SK-N-SH (cell line): ENCODE measurements around the gene CD200R1. TPM values are rescaled to one million over a fixed set of nuclear protein-coding genes. Genes with fewer than 3 reads are reported as not detected.

Experiments used
- CTCF ChIA-PET: fragments of 300-600, 350-600 bp; formaldehyde crosslinking; extraction: SDS; loops from one replicate; lab custom pipeline; 2021; lab: Yijun Ruan, JAX
- POLR2A ChIA-PET: fragments of 350-600 bp; sonication (Branson Sonifier 250); formaldehyde crosslinking; extraction: SDS; loops from one replicate; lab custom pipeline; 2020; ENCODE audit warnings: antibody characterized with exemption, inconsistent platforms; lab: Yijun Ruan, JAX
- DNase-seq: peaks from one replicate; pipeline ENCODE4 v3.0.0; 2012
- H2AFZ ChIP-seq: fragments of 200-600 bp; sonication (generic); 2 replicates; pipeline ENCODE4 v1.8.1; 2016; ENCODE audit warnings: antibody characterized with exemption, mild to moderate bottlenecking, low read depth
- H3F3A ChIP-seq: fragments of 200-600 bp; sonication (generic); replicated peaks from 2 replicates; pipeline ENCODE3; 2016; ENCODE audit warnings: antibody characterized with exemption, mild to moderate bottlenecking; ENCODE audit not compliant: insufficient read depth
- H3K27ac ChIP-seq, 2 experiments: fragments of 200-500 bp in 1 of 2; fragments of 200-600 bp in 1 of 2; sonication (Bioruptor generic) in 1 of 2; sonication (generic), shearing (Covaris generic) in 1 of 2; 2 replicates each; pipeline versions ENCODE4 v1.5.1 to v1.6.1; 2014 to 2016; ENCODE audit warnings: low read depth in 2 of 2, inconsistent platforms in 1 of 2, low read length in 1 of 2, mild to moderate bottlenecking in 1 of 2, mixed read lengths in 1 of 2
- H3K27me3 ChIP-seq: fragments of 200-600 bp; sonication (generic), shearing (Covaris generic); 2 replicates; pipeline ENCODE4 v1.6.1; 2016; ENCODE audit warnings: mixed run types; ENCODE audit not compliant: insufficient read depth
- H3K36me3 ChIP-seq, 2 experiments: fragments of 200-500 bp in 1 of 2; fragments of 200-600 bp in 1 of 2; sonication (Bioruptor generic) in 1 of 2; sonication (generic) in 1 of 2; replicated peaks in 1 of 2; 2 replicates each; pipeline versions ENCODE3 to v1.5.1; 2014 to 2016; ENCODE audit warnings: low read length in 1 of 2, mild to moderate bottlenecking in 1 of 2; ENCODE audit not compliant: insufficient read depth in 2 of 2, control insufficient read depth in 1 of 2
- H3K4me1 ChIP-seq, 2 experiments: fragments of 200-500 bp in 1 of 2; fragments of 200-600 bp in 1 of 2; sonication (Bioruptor generic) in 1 of 2; sonication (generic), shearing (Covaris generic) in 1 of 2; 2 replicates each; pipeline versions ENCODE4 v1.5.1 to v1.6.1; 2014 to 2016; ENCODE audit warnings: low read depth in 1 of 2, low read length in 1 of 2, mixed run types in 1 of 2; ENCODE audit not compliant: insufficient read depth in 2 of 2, control insufficient read depth in 1 of 2
- H3K4me2 ChIP-seq: fragments of 200-600 bp; sonication (generic), shearing (Covaris generic); 2 replicates; pipeline ENCODE4 v1.6.1; 2017; ENCODE audit warnings: mixed run types
- H3K4me3 ChIP-seq, 2 experiments: fragments of 200-500 bp in 1 of 2; fragments of 200-600 bp in 1 of 2; sonication (Bioruptor generic) in 1 of 2; sonication (generic), shearing (Covaris generic) in 1 of 2; 2 replicates each; pipeline versions ENCODE4 v1.5.1 to v1.8.1; 2014 to 2016; ENCODE audit warnings: low read depth in 2 of 2, inconsistent platforms in 1 of 2, low read length in 1 of 2, mild to moderate bottlenecking in 1 of 2, mixed read lengths in 1 of 2, moderate library complexity in 1 of 2
- H3K79me2 ChIP-seq: fragments of 200-600 bp; sonication (generic); 2 replicates; pipeline ENCODE4 v1.8.1; 2017; ENCODE audit warnings: mild to moderate bottlenecking; ENCODE audit not compliant: insufficient read depth
- H3K9ac ChIP-seq: fragments of 200-600 bp; sonication (generic); 2 replicates; pipeline ENCODE4 v1.6.1; 2017; ENCODE audit warnings: mixed run types
- H3K9me2 ChIP-seq: fragments of 200-600 bp; sonication (generic); 2 replicates; pipeline ENCODE4 v1.6.1; 2017; ENCODE audit warnings: mixed run types
- H3K9me3 ChIP-seq: fragments of 200-600 bp; sonication (generic); 2 replicates; pipeline ENCODE4 v1.6.1; 2017; ENCODE audit warnings: mixed run types, mild to moderate bottlenecking, moderate library complexity
- H4K20me1 ChIP-seq: fragments of 200-600 bp; sonication (generic); 2 replicates; pipeline ENCODE4 v1.6.1; 2017; ENCODE audit warnings: mild to moderate bottlenecking, mixed run types; ENCODE audit not compliant: insufficient read depth
- ELF1 ChIP-seq: IDR thresholded peaks from 2 replicates; pipeline ENCODE4 v1.4.0; 2012
- FOXM1 ChIP-seq: IDR thresholded peaks from 2 replicates; pipeline ENCODE4 v1.4.0; 2012; ENCODE audit warnings: low read depth, mild to moderate bottlenecking
- GATA2 ChIP-seq: sonication (generic); formaldehyde crosslinking; IDR thresholded peaks from 2 replicates; pipeline ENCODE4 v1.5.0; 2020; ENCODE audit warnings: mild to moderate bottlenecking, missing genetic modification reagents
- NFIC ChIP-seq: IDR thresholded peaks from 2 replicates; pipeline ENCODE4 v1.4.0; 2012; ENCODE audit warnings: borderline replicate concordance
- POLR2AphosphoS5 ChIP-seq: IDR thresholded peaks from 2 replicates; pipeline ENCODE4 v1.6.1; 2012; ENCODE audit warnings: low read depth, low read length
- RAD21 ChIP-seq: IDR thresholded peaks from 2 replicates; pipeline ENCODE4 v1.6.1; 2012; ENCODE audit warnings: mild to moderate bottlenecking, low read length
- RFX5 ChIP-seq: IDR thresholded peaks from 2 replicates; pipeline ENCODE4 v1.6.1; 2012; ENCODE audit warnings: mild to moderate bottlenecking, improper control_type of control experiment, low read length
- SMC3 ChIP-seq: IDR thresholded peaks from 2 replicates; pipeline ENCODE4 v1.6.1; 2012; ENCODE audit warnings: low read depth, low read length, improper control_type of control experiment
- TAF1 ChIP-seq: IDR thresholded peaks from 2 replicates; pipeline ENCODE4 v1.6.1; 2012; ENCODE audit warnings: low read depth, mild to moderate bottlenecking, low read length, moderate library complexity, borderline replicate concordance
- TEAD4 ChIP-seq: IDR thresholded peaks from 2 replicates; pipeline ENCODE4 v1.4.0; 2012; ENCODE audit warnings: mild to moderate bottlenecking, borderline replicate concordance; ENCODE audit not compliant: insufficient read depth
- YY1 ChIP-seq: IDR thresholded peaks from 2 replicates; pipeline ENCODE4 v1.4.0; 2012; ENCODE audit warnings: low read depth, mild to moderate bottlenecking
- WGBS: methylation state at CpG from one replicate; pipeline ENCODE4 v1.1.6; 2017; ENCODE audit warnings: low lambda C conversion rate; 5-methylcytosine and 5-hydroxymethylcytosine counted together
- polyA plus RNA-seq, 3 experiments: library from polyadenylated mRNA; depleted of rRNA; stranded (reverse); fragments of >200 nt; gene quantifications; 2 replicates each; pipeline ENCODE4 v1.2.3, GENCODE V29; 2012
- TF ChIP-seq, protein P1 (sequence below): IDR thresholded peaks from 2 replicates; pipeline ENCODE4 v1.4.0; 2012; ENCODE audit warnings: low read depth, borderline replicate concordance
- TF ChIP-seq, protein P2 (sequence below): fragments of 150-350 bp; IDR thresholded peaks from 2 replicates; pipeline ENCODE4 v1.6.1; 2017; ENCODE audit warnings: antibody characterized with exemption, low read length, low read depth, borderline replicate concordance
- TF ChIP-seq, protein P3 (sequence below): fragments of 200-600 bp; sonication (generic); IDR thresholded peaks from 2 replicates; pipeline ENCODE4 v1.6.1; 2017; ENCODE audit warnings: antibody characterized with exemption, mild to moderate bottlenecking, moderate library complexity
- TF ChIP-seq, protein P4 (sequence below): IDR thresholded peaks from 2 replicates; pipeline ENCODE4 v1.6.1; 2012; ENCODE audit warnings: mild to moderate bottlenecking, low read depth, low read length, moderate library complexity
- TF ChIP-seq, protein P5 (sequence below): fragments of 150-350 bp; IDR thresholded peaks from 2 replicates; pipeline ENCODE4 v1.6.1; 2016; ENCODE audit warnings: mild to moderate bottlenecking, low read depth, low read length
- TF ChIP-seq, protein P6 (sequence below): IDR thresholded peaks from 2 replicates; pipeline ENCODE4; 2012
- TF ChIP-seq, protein P7 (sequence below): IDR thresholded peaks from 2 replicates; pipeline ENCODE4 v1.4.0; 2012; ENCODE audit warnings: low read depth
- TF ChIP-seq, protein P8 (sequence below): IDR thresholded peaks from 2 replicates; pipeline ENCODE4 v1.4.0; 2012; ENCODE audit warnings: low read depth, borderline replicate concordance

Gene CD200R1
- polyA plus RNA-seq, 1 of the 3 experiments (the other 2 are of a cell fraction) = 0.02 TPM

DNA sequence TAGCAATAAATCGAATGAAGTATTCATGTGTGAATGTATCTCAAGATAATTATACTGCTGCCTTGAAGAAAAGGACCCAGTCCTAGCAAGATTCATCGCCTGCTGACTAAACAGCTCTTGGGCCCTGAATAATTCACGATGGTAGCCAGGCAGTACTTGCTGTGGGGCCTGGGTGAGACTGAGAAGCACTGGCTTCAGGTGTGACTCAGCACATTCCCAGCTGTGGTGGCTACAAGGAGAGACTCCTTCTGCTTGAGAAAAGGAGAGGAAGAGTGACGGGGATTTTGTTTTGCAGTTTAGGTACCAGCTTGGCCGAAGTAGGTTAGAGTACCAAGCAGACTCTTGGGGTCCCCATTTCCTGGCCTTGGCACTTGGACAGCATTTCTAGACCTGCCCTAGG lies 80.6 kb downstream of the CD200R1 start:
- WGBS = 69% methylated on average over 4 of the region's 5 CpGs
- no peak overlapping the region for H3K4me2 ChIP-seq
- no peak overlapping the region for H2AFZ ChIP-seq
- no peaks in the 10 kb centered on the region for H3K9me3 ChIP-seq
- H3K79me2 ChIP-seq = no peaks in the 10 kb centered on the region
- CTCF ChIA-PET = no interaction called here
- POLR2A ChIA-PET = no interaction called here
- H3K9me2 ChIP-seq = 0 out of 2 replicates have a peak, but pooled peaks cover 2% of the 10 kb centered on the region
- no peaks in the 10 kb centered on the region for H3K4me1 ChIP-seq
- TF ChIP-seq ELF1 (no peak), GATA2 (no peak), NFIC (no peak), TAF1 (no peak), SMC3 (no peak), RFX5 (no peak), POLR2AphosphoS5 (no peak), RAD21 (no peak), FOXM1 (no peak), TEAD4 (no peak), YY1 (no peak)
- TF ChIP-seq, protein P1, sequence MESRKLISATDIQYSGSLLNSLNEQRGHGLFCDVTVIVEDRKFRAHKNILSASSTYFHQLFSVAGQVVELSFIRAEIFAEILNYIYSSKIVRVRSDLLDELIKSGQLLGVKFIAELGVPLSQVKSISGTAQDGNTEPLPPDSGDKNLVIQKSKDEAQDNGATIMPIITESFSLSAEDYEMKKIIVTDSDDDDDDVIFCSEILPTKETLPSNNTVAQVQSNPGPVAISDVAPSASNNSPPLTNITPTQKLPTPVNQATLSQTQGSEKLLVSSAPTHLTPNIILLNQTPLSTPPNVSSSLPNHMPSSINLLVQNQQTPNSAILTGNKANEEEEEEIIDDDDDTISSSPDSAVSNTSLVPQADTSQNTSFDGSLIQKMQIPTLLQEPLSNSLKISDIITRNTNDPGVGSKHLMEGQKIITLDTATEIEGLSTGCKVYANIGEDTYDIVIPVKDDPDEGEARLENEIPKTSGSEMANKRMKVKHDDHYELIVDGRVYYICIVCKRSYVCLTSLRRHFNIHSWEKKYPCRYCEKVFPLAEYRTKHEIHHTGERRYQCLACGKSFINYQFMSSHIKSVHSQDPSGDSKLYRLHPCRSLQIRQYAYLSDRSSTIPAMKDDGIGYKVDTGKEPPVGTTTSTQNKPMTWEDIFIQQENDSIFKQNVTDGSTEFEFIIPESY = no peak
- TF ChIP-seq, protein P2, sequence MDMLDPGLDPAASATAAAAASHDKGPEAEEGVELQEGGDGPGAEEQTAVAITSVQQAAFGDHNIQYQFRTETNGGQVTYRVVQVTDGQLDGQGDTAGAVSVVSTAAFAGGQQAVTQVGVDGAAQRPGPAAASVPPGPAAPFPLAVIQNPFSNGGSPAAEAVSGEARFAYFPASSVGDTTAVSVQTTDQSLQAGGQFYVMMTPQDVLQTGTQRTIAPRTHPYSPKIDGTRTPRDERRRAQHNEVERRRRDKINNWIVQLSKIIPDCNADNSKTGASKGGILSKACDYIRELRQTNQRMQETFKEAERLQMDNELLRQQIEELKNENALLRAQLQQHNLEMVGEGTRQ = no peak
- TF ChIP-seq, protein P3, sequence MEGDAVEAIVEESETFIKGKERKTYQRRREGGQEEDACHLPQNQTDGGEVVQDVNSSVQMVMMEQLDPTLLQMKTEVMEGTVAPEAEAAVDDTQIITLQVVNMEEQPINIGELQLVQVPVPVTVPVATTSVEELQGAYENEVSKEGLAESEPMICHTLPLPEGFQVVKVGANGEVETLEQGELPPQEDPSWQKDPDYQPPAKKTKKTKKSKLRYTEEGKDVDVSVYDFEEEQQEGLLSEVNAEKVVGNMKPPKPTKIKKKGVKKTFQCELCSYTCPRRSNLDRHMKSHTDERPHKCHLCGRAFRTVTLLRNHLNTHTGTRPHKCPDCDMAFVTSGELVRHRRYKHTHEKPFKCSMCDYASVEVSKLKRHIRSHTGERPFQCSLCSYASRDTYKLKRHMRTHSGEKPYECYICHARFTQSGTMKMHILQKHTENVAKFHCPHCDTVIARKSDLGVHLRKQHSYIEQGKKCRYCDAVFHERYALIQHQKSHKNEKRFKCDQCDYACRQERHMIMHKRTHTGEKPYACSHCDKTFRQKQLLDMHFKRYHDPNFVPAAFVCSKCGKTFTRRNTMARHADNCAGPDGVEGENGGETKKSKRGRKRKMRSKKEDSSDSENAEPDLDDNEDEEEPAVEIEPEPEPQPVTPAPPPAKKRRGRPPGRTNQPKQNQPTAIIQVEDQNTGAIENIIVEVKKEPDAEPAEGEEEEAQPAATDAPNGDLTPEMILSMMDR = no peak
- TF ChIP-seq, protein P4, sequence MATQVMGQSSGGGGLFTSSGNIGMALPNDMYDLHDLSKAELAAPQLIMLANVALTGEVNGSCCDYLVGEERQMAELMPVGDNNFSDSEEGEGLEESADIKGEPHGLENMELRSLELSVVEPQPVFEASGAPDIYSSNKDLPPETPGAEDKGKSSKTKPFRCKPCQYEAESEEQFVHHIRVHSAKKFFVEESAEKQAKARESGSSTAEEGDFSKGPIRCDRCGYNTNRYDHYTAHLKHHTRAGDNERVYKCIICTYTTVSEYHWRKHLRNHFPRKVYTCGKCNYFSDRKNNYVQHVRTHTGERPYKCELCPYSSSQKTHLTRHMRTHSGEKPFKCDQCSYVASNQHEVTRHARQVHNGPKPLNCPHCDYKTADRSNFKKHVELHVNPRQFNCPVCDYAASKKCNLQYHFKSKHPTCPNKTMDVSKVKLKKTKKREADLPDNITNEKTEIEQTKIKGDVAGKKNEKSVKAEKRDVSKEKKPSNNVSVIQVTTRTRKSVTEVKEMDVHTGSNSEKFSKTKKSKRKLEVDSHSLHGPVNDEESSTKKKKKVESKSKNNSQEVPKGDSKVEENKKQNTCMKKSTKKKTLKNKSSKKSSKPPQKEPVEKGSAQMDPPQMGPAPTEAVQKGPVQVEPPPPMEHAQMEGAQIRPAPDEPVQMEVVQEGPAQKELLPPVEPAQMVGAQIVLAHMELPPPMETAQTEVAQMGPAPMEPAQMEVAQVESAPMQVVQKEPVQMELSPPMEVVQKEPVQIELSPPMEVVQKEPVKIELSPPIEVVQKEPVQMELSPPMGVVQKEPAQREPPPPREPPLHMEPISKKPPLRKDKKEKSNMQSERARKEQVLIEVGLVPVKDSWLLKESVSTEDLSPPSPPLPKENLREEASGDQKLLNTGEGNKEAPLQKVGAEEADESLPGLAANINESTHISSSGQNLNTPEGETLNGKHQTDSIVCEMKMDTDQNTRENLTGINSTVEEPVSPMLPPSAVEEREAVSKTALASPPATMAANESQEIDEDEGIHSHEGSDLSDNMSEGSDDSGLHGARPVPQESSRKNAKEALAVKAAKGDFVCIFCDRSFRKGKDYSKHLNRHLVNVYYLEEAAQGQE = no peak
- TF ChIP-seq, protein P5, sequence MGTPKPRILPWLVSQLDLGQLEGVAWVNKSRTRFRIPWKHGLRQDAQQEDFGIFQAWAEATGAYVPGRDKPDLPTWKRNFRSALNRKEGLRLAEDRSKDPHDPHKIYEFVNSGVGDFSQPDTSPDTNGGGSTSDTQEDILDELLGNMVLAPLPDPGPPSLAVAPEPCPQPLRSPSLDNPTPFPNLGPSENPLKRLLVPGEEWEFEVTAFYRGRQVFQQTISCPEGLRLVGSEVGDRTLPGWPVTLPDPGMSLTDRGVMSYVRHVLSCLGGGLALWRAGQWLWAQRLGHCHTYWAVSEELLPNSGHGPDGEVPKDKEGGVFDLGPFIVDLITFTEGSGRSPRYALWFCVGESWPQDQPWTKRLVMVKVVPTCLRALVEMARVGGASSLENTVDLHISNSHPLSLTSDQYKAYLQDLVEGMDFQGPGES = no peak
- TF ChIP-seq, protein P6, sequence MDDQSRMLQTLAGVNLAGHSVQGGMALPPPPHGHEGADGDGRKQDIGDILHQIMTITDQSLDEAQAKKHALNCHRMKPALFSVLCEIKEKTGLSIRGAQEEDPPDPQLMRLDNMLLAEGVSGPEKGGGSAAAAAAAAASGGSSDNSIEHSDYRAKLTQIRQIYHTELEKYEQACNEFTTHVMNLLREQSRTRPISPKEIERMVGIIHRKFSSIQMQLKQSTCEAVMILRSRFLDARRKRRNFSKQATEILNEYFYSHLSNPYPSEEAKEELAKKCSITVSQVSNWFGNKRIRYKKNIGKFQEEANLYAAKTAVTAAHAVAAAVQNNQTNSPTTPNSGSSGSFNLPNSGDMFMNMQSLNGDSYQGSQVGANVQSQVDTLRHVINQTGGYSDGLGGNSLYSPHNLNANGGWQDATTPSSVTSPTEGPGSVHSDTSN = no peak
- TF ChIP-seq, protein P7, sequence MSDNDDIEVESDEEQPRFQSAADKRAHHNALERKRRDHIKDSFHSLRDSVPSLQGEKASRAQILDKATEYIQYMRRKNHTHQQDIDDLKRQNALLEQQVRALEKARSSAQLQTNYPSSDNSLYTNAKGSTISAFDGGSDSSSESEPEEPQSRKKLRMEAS = no peak
- TF ChIP-seq, protein P8, sequence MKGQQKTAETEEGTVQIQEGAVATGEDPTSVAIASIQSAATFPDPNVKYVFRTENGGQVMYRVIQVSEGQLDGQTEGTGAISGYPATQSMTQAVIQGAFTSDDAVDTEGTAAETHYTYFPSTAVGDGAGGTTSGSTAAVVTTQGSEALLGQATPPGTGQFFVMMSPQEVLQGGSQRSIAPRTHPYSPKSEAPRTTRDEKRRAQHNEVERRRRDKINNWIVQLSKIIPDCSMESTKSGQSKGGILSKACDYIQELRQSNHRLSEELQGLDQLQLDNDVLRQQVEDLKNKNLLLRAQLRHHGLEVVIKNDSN = no peak
- no peaks in the 10 kb centered on the region for H3K27me3 ChIP-seq
- H3K36me3 ChIP-seq = no peaks in the 10 kb centered on the region
- H3K27ac ChIP-seq = no peak overlapping the region
- H3K4me3 ChIP-seq = no peak overlapping the region
- H4K20me1 ChIP-seq = no peaks in the 10 kb centered on the region
- H3F3A ChIP-seq = no peaks in the 10 kb centered on the region
- DNase-seq = no peak
- no peak overlapping the region for H3K9ac ChIP-seq
